D341Med (cell line): ENCODE measurements around the gene CYP27C1.

ENCODE experiments used
- DNase-seq: peaks from one replicate; pipeline ENCODE4 v3.0.0; 2012; ENCODE audit warnings: low spot score

CYP27C1 gene

GRCh38 chr2:127150996-127151395 is 69.1 kb downstream of the CYP27C1 start:
- no peak for DNase-seq

DNA sequence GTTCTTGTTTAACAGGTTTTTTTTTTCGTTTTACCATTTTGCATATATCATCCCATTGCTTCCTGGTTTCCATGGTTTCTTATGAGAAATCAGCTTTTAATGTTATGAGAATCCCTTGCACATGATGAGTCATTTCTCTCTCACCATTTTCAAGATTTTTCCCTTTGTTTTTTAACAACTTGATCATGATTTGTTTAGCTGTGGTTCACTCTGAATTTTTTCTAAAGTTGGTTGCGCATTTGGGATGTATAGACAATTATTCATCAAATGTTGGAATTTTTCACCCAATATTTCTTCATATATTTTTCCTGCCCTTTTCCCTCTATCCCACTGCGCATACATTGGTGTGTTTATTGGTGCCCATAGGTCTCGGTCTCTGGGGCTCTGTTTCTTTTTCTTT is 70.7 kb downstream of the CYP27C1 start:
- DNase-seq, result no peak

GRCh38 chr2:127146820-127147502 is 73.1 kb downstream of the CYP27C1 start:
- DNase-seq, result no peak

DNA sequence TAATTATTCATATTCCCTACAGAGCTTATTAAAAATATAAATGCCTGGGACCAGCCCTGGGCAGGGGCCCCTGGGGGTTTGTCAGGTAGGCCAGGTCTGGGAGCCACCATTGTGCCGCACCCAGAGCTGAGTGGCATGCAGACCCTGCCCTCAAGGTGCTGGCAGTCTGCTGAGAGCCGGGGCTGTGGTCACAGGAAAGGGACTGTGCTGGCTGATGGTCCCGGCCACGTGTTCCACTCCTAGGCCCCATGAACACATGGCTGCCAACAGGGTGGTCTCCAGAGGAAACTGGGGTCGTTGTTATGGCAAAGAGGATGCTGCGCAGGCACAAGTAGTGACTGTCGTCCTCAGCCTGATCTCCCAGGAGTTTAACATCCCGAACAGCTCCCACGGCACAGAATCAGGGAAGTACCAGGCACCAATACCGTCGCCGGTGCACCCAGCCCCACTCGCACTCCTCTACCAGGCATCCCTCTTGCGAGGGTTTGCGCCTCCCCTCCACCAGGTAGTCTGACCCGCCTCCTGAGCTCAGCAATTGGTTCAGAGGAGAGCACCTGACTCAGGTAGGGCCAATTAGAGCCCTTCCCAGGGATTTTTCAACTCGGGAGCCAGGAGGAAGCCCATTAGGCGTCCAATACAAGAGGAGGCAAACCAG is 73.9 kb downstream of the CYP27C1 start:
- DNase-seq, result no peak

DNA sequence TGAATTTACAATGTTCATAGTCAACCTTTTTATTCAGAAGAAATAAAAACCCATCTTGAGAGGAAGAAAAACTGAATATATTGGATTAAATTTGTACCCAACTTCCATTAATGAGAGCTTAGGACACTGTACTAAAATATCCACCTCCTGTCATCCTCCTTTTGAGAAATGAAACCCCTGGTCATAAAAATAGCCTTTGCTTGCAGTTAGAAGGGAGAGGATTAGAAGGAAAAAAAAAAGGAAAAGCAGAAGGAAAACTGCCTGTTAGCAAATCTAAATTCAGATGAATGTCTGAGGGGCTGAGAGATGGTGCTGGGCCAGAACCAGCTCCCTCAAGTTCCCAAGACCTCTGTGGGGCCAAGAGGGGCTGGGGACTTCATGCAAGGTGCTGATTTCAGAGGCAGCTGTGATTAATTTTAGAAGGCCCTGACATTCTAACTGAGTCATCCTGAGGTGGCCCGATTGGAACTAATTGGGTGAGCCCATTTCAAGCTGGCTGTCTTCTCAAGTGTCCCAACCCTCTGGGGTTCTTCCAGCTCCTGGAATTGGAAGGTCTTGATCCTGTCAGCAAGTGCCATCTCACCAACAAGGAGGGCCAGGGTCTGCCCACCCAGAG is 74.7 kb downstream of the CYP27C1 start:
- no peak for DNase-seq

DNA sequence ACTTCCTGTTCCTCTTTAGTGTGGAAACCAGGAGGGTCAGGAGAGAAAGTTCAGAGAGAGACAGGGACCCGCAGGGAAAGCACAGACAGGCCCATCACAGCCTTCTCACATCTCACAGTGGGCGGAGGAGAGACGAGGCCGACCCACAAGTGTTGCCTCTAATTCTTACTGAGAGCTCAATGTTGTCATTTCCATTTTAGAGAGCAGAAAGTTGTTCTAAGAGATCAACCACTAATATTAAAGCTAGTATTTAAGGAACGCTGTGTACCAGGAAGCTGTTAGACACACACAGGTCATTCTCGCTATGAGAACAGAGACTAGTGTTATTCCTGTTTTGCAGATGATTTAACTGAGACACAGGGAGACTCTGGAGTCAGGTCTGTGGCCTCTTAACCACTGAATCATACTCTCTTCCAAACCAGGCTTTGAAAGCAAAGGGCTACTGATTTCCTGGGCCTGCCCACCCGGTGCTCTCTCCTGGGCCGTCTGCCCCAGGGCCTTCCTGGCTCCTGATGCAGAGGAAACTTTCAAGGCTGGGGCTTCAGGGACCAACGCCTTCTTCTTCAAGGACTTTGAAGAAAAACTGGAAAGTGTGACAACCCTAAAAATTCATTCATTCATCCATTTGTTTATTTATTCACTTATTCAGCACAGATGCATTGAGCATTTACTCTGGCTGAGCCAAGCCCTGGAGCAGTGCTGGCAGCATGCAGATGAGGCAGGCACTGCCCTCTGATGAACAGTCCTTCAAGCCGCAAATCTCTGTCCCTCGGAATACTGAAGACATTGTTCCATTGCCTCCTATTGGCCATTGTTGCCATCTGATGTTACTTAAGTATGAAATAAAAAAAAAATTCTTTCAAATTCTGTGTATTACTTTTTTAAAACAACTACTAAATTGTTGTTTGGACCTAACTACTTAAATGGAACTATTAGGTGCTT is 76.0 kb downstream of the CYP27C1 start:
- DNase-seq, result no peak

DNA sequence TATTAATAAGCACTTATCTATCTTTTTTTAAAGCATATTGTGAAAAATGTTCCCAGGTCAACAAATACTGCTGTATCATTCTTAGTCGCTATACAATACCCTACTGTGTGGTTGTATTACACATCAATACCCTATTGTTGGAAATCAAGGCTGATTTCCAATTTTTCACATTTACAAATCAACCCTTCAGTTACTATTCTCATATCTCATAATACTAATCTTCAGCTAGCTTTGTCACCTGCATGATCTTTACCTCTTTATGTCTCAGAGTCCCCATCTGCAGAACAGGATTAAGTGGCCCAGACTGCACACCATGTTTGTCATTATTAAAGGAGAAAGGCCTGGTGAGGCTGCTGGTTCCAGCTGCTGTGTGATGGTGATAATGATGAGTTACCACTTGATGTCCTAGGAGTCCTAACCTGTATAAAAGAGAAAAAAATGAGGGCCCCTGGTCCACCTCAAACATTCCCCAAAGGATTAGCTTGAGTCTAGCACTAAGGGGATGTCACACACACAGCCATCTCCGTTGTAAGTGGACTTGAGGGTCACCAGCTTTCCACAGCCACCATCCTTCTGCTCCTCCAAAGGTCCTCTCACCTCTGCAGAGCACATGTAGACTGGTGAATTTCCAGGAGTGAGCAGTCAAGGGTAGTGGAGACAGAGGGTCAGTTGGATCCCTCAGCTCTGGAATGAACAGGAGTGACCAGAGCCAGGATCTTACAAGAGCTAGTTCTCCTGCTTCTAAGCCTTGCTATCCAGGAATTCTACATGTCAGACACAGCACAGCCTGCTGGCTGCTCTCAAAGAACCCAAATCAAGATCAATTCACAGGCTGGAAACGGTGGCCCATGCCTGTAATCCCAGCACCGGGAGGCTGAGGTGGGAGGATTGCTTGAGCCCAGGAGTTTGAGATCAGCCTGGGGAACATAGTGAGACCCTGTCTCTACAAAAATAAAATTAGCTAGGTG is 77.2 kb downstream of the CYP27C1 start:
- DNase-seq, result no peak

DNA sequence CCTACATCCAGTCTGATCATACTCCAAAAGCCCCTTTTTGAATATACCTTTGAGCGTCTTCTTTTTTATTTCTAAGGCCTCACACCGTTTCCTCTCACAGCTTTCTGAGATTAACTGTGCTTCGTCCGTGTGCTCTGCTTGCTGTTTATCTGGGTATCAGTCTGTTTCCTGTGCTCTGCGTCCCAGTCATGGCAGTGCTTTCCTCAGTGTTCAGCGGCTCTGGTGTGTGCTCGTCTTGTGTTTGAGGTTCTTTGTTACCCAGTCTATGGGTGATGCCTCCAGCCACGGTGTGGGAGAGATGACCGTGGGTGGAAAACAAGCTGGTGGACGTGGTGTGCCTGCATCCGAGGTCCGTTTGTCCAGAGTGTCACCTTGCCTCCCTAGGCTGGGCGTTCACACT is 79.6 kb downstream of the CYP27C1 start:
- no peak for DNase-seq

- no peak for DNase-seq
Measured at GRCh38 chr2:127139766-127140165, 80.3 kb downstream of the CYP27C1 start.

DNA sequence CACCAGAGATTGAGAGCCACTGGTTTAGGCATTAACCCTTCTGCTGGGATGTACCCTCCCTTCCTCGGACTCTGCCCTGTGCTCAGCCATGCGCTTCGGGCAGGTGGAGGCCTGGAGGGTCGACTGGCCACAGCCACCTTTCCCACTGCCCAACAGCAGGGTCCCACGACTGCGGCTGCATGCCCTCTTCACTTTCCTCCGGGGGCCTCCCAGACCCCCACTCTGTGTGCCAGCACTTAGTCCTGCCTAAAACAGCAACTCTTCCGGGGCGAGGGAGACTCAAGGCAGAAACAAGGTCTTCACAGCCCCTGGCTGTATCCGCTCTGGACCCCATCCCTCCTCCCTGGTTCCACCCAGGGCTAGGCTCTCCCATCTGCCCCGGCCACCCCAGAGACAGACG is 81.8 kb downstream of the CYP27C1 start:
- DNase-seq, result no peak

GRCh38 chr2:127137741-127138140 is 82.4 kb downstream of the CYP27C1 start:
- DNase-seq, result no peak

- no peak for DNase-seq
Measured at GRCh38 chr2:127137225-127137624, 82.9 kb downstream of the CYP27C1 start.

- DNase-seq, result no peak
Measured at GRCh38 chr2:127134833-127135830, 85.0 kb downstream of the CYP27C1 start.

DNA sequence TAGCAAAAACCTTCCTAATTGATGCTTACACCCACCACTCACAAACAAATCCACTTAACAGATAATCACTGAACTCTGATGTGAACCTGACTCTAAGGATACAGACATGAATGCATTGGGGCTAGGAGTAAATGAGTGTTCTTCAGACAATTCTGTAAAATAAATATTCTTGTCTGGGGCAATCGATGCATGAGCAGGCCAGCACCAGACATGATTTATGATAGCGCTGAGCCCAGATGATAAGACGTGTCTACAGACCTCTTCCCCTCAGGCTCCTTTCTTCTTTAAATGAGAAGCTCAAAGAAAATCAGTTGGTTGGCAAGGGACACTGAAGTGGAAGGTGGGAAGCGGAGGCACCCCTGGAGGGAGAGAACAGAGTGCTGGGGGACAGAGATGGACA is 85.9 kb downstream of the CYP27C1 start:
- DNase-seq, result no peak
